ENCODE measurements around the gene CLTCL1. TPM values are rescaled to one million over a fixed set of nuclear protein-coding genes. Genes with fewer than 3 reads are reported as not detected.
A peak's percentile ranks its signal among the peaks of the same experiment; 100 is the strongest.

Gene CLTCL1
- total RNA-seq, 2 donors from 2014 or later = 19.1 to 29.7 TPM

GRCh38 chr22:19253143-19253542 lies 38.4 kb downstream of the CLTCL1 start:
- no peak for DNase-seq (ENCODE audit: low spot score)
- no peak overlapping the region for H3K27ac ChIP-seq

DNA sequence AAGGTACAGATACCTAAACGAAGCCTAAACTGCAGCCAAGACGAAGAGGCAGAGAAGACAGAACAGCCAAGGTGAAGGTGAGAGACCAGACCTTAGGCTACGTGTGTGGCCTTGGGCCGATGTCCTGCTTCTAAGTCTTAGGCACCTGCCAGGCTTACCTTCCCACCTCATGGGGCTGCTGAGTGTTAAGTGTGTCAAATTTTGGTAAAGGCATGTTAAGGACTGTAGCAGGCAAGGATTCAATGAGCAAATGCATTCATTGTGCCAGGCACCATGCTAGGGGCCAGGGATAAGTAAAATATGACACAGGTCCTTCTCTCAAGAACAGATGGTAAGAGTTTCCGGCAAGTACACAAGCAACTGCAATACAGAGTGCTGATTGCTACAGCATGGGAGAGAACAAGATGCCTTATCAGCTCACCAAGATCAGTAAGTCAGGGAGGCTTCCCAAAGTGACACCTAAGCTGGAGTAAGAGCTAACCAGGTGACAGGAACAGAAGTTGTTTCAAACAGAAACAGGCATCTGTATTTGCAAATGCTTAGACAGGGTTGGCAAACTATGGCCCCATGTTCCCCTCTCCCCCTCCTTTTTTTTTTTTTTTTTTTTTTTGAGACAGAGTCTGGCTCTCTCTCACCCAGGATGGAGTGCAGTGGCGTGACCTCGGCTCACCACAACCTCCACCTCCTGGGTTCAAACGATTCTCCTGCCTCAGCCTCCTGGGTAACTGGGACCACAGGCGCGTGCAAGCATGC lies 46.7 kb downstream of the CLTCL1 start:
- no peaks in the 10 kb centered on the region for H3K4me1 ChIP-seq
- no peaks in the 10 kb centered on the region for H3K9me3 ChIP-seq
- no peak for TF ChIP-seq CTCF (IDR thresholded peaks at IDR 0.05)
- H3K27ac ChIP-seq = no peak overlapping the region
- H3K4me3 ChIP-seq = no peak overlapping the region
- DNase-seq (ENCODE audit: low spot score) = no peak
- H3K27me3 ChIP-seq = no peaks in the 10 kb centered on the region
- peaks cover 8% of the 10 kb centered on the region for H3K36me3 ChIP-seq

More at GRCh38 chr22:19253143-19253542, 38.4 kb downstream of the CLTCL1 start:
- Histone ChIP-seq H3K4me3 (no peak overlapping the region), H3K4me1 (no peaks in the 10 kb centered on the region), H3K36me3 (peaks cover 24% of the 10 kb centered on the region), H3K27me3 (no peaks in the 10 kb centered on the region), H3K9me3 (peaks cover 0 to 6% of the 10 kb centered on the region in 2 donors)
- TF ChIP-seq CTCF (IDR thresholded peaks at IDR 0.05) = no peak

GRCh38 chr22:19242699-19243098 lies 48.8 kb downstream of the CLTCL1 start:
- no peaks in the 10 kb centered on the region for H3K9me3 ChIP-seq
- H3K4me1 ChIP-seq = peaks cover 0 to 9% of the 10 kb centered on the region in 2 donors
- peaks cover 8% of the 10 kb centered on the region for H3K36me3 ChIP-seq
- no peak overlapping the region for H3K27ac ChIP-seq
- no peak for TF ChIP-seq CTCF (IDR thresholded peaks at IDR 0.05)
- H3K27me3 ChIP-seq = no peaks in the 10 kb centered on the region
- H3K4me3 ChIP-seq = no peak overlapping the region
- DNase-seq (ENCODE audit: low spot score) = no peak

GRCh38 chr22:19241593-19241906 lies 50.0 kb downstream of the CLTCL1 start:
- Histone ChIP-seq H3K27ac (no peak overlapping the region), H3K4me3 (no peak overlapping the region), H3K27me3 (no peaks in the 10 kb centered on the region), H3K36me3 (peaks cover 8% of the 10 kb centered on the region), H3K9me3 (no peaks in the 10 kb centered on the region), H3K4me1 (peaks cover 0 to 9% of the 10 kb centered on the region in 2 donors)
- no peak for DNase-seq (ENCODE audit: low spot score)
- no peak for TF ChIP-seq CTCF (IDR thresholded peaks at IDR 0.05)

DNA sequence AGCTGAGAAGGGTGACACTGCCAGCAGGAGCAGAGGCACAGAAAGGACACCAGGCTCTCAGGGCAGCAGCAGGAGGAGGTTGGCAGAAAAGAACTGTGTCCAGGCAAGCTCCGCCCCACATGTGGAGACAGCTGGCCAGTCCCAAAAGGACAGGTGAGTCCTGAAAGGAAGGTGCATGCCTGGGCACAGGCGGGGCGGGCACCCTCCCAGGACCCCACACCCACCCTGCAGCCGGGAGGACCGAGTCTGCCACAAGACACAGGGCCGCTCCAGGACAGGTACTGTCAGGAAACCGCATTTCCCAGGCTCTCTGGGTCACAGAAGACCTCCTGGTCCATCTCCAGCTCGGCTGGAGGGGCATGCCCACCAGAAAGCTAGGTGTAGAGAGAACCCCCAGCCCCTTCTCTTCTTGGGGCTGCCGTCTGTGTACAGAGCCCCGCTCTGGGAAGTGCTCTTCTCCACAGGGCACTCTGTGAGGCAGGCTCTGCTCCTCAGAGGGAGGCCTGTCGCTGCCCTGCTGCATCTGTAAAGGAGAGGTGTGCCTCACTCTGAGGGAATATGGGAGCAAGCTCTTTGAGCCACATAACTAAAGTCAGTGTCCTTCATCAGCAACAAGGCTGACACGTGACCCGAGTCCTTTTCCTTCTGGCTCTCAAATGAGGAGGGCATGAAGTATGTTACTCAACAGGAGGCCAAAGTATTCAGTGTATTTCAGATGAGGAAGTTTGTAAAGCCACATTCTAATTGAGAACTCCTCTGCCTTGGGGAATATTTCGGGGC lies 50.5 kb downstream of the CLTCL1 start:
- H3K9me3 ChIP-seq = no peaks in the 10 kb centered on the region
- no peak for TF ChIP-seq CTCF (IDR thresholded peaks at IDR 0.05)
- DNase-seq (ENCODE audit: low spot score) = no peak
- no peak overlapping the region for H3K4me3 ChIP-seq
- H3K36me3 ChIP-seq = peaks cover 8% of the 10 kb centered on the region
- H3K4me1 ChIP-seq = peaks cover 0 to 9% of the 10 kb centered on the region in 2 donors
- H3K27me3 ChIP-seq = no peaks in the 10 kb centered on the region
- H3K27ac ChIP-seq = peak overlapping the region in 1 of 2 donors; percentile 81
